ENCODE measurements around the gene CCDC110. TPM values are rescaled to one million over a fixed set of nuclear protein-coding genes. Genes with fewer than 3 reads are reported as not detected.
A peak's percentile ranks its signal among the peaks of the same experiment; 100 is the strongest.

The CCDC110 gene
- total RNA-seq = 2.3 to 5.4 TPM (median 3.7 TPM) in 3 replicates
- long read RNA-seq, partial matches to known transcripts = 1 of 3 reads
- long read RNA-seq, other reads (novel, unspliced or antisense) = 1 of 3 reads

- Mint-ChIP-seq H3K9me3 (ENCODE audit: low read depth) (no peaks in the 10 kb centered on the region), H3K27ac (ENCODE audit: unreplicated experiment) (peak within 1 kb of the TSS; percentile 71), H3K4me1 (ENCODE audit: low read depth) (peaks cover 24% of the 10 kb centered on the region), H3K36me3 (ENCODE audit: low read depth) (no peaks in the 10 kb centered on the region), H3K27me3 (ENCODE audit: low read depth) (no peaks in the 10 kb centered on the region), H3K4me3 (ENCODE audit: unreplicated experiment) (peak within 1 kb of the TSS; percentile 84)
- no peak for DNase-seq (ENCODE audit: low spot score)
- peak; percentile 88 for TF ChIP-seq CTCF (IDR thresholded peaks at IDR 0.05)
Observed at GRCh38 chr4:185471235-185472102, at the start of gene CCDC110. TSS of gene CCDC110 (minus strand) at chr4:185471733. CDS start at chr4:185471683, 50 bp downstream.

- no peaks in the 10 kb centered on the region for H3K27me3 Mint-ChIP-seq (ENCODE audit: low read depth)
- H3K9me3 Mint-ChIP-seq (ENCODE audit: low read depth) = no peaks in the 10 kb centered on the region
- peaks cover 10% of the 10 kb centered on the region for H3K36me3 Mint-ChIP-seq (ENCODE audit: low read depth)
- TF ChIP-seq CTCF (IDR thresholded peaks at IDR 0.05) = no peak
- DNase-seq (ENCODE audit: low spot score) = no peak
- H3K4me3 Mint-ChIP-seq (ENCODE audit: unreplicated experiment) = no peak overlapping the region
- no peak overlapping the region for H3K27ac Mint-ChIP-seq (ENCODE audit: unreplicated experiment)
- H3K4me1 Mint-ChIP-seq (ENCODE audit: low read depth) = peaks cover 12% of the 10 kb centered on the region
Observed at GRCh38 chr4:185520119-185520518, 48.6 kb upstream of the CCDC110 start.

- no peaks in the 10 kb centered on the region for H3K27me3 Mint-ChIP-seq (ENCODE audit: low read depth)
- no peak overlapping the region for H3K27ac Mint-ChIP-seq (ENCODE audit: unreplicated experiment)
- no peaks in the 10 kb centered on the region for H3K9me3 Mint-ChIP-seq (ENCODE audit: low read depth)
- H3K36me3 Mint-ChIP-seq (ENCODE audit: low read depth) = peaks cover 18% of the 10 kb centered on the region
- no peak for TF ChIP-seq CTCF (IDR thresholded peaks at IDR 0.05)
- no peak for DNase-seq (ENCODE audit: low spot score)
- no peak overlapping the region for H3K4me3 Mint-ChIP-seq (ENCODE audit: unreplicated experiment)
- H3K4me1 Mint-ChIP-seq (ENCODE audit: low read depth) = peaks cover 8% of the 10 kb centered on the region
Observed at GRCh38 chr4:185518494-185518893, 47.0 kb upstream of the CCDC110 start.

GRCh38 chr4:185518069-185518468 lies 46.5 kb upstream of the CCDC110 start:
- Mint-ChIP-seq H3K27ac (ENCODE audit: unreplicated experiment) (no peak overlapping the region), H3K9me3 (ENCODE audit: low read depth) (no peaks in the 10 kb centered on the region), H3K27me3 (ENCODE audit: low read depth) (no peaks in the 10 kb centered on the region), H3K4me3 (ENCODE audit: unreplicated experiment) (no peak overlapping the region), H3K36me3 (ENCODE audit: low read depth) (peaks cover 19% of the 10 kb centered on the region), H3K4me1 (ENCODE audit: low read depth) (peaks cover 13% of the 10 kb centered on the region)
- no peak for DNase-seq (ENCODE audit: low spot score)
- no peak for TF ChIP-seq CTCF (IDR thresholded peaks at IDR 0.05)

GRCh38 chr4:185515248-185515647 lies 43.7 kb upstream of the CCDC110 start:
- Mint-ChIP-seq H3K27ac (ENCODE audit: unreplicated experiment) (no peak overlapping the region), H3K4me1 (ENCODE audit: low read depth) (peaks cover 22% of the 10 kb centered on the region), H3K27me3 (ENCODE audit: low read depth) (no peaks in the 10 kb centered on the region), H3K36me3 (ENCODE audit: low read depth) (peaks cover 18% of the 10 kb centered on the region), H3K9me3 (ENCODE audit: low read depth) (no peaks in the 10 kb centered on the region), H3K4me3 (ENCODE audit: unreplicated experiment) (no peak overlapping the region)
- DNase-seq (ENCODE audit: low spot score) = no peak
- no peak for TF ChIP-seq CTCF (IDR thresholded peaks at IDR 0.05)
